NCI-H2196 (cell line): ENCODE data around the gene SND1.

Source experiments
- DNase-seq: peaks from one replicate; lab custom pipeline; 2025; ENCODE audit not compliant: unreplicated experiment; lab: John Stamatoyannopoulos, UW

Gene SND1

GRCh38 chr7:128008744-128009143 is 356.8 kb downstream of the SND1 start:
- DNase-seq = no peak

DNA sequence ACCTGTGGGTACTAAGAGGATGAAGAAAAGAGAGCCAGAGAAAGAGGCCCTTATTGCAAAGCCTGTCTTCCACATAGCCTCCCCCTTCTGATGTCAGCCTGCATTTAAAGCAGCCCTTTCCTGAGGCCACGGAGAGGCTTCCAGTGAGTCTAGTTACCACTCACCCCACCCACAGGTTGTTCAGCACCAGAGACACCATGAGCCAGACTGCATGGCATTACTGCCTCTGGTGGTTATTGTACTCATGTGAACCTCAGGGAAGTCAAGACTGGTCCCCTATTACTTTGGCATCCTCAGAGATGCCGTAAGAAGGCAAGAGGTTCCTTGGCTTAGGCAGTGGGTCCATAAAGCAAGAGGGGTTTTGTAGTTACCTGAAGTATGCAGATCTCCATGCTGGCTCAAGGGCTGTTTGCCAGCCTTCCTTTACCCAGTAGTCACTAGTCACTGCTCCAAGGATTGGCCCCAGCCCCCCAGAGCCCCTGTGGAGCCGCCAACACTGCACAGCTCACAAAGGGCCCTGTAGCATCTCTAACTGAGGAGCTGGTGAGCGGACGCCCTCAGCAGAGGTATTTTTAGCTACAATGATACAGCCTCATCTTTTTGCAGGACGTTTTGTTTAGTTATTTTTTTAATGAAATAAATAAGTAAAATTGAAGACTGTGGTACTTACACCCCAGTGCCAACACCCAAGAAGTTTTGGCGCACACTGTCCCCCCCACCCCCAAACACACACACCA is 358.6 kb downstream of the SND1 start:
- DNase-seq = no peak

DNA sequence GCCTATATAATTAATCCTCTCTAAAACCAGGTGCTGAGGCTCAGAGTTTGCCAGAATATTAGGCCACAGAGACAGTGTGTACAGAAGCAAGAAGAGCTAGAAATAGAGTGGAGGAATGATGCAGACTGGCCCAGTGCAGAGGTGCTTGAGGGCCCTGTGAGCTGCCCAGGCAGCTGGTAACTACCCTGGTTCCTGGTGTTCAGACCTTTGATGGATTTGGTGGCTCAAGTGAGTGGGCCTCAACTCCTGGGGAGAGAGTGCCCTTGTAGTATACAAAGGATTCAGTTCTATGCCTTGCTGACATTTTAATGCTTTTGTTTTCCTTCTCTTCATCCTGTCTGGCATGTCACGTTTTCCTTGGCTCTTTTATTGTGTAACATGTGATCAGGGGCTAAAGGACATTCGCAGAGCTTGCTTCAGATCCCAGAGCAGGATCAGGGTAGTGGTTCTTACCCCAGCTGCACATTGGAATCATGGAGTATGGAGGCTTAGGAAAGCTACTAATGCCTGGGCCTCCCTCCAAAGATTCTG is 359.2 kb downstream of the SND1 start:
- no peak for DNase-seq

DNA sequence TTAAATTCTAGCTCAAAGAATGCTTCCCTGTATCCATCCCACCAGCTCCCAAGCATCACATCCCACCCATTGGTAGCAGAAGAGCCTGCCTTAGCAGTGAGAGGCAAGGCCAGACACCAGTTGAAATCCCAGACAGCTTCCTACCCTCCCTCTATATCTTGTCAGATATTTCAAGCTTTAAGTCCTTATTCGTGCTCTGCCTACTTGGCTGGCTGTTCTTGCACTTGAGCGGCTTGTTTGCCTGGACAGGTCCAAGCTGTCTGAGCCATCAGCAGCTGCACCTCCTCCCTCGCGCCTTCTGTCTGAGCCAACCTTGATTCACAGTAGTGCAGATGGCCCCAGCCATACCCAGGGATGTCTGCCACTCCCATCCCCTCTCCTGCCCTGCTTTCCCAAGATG is 362.8 kb downstream of the SND1 start:
- peak; percentile 49 for DNase-seq

- peak; percentile 61 for DNase-seq
These were observed 365.5 kb downstream of the SND1 start for GRCh38 chr7:128017460-128017859.

- peak; percentile 91 for DNase-seq
These were observed 366.2 kb downstream of the SND1 start for GRCh38 chr7:128017862-128018845.

GRCh38 chr7:128019288-128019687 is 367.3 kb downstream of the SND1 start:
- no peak for DNase-seq

GRCh38 chr7:128020159-128020558 is 368.2 kb downstream of the SND1 start:
- DNase-seq = no peak

DNA sequence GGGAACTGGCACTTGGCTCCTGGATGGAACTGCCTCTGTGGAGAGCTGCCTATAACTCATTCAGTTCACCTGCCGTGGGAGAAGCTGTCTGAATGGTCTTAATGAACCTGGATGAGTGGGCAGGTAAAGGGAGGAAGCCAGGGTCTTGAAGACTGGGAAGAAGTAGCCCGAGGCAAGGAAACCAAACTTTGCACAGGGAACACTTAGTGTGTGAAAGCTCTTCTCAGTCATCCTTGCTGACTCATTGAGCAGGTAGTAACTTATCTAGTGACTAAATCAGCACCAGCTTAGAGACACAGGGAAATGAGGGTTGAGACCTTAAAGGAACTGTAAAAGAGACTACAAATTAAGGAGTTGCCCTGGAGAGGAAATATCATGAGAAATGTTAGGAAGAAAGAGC is 369.4 kb downstream of the SND1 start:
- DNase-seq = no peak

GRCh38 chr7:128022631-128023532 is 370.9 kb downstream of the SND1 start:
- DNase-seq = peak; percentile 30

DNA sequence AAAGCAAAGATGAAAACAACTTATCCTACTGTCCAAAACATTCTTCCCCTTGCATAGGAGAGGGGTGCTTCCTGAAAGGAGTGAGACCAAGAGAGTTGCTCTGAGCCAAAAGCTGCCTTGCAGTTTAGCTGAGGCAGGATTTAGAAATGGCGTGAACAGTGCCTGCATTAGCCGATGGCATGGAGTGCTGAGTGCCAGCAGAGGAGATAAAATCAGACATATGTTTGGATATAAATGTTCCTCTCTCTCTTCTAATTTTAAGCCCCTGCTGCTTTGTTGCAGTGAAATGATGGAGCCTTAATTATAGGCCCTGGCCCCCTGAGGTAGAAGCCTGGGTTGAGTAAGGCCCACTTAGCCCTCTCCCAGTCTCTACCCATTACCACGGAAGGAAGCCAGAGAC is 372.2 kb downstream of the SND1 start:
- DNase-seq = no peak

GRCh38 chr7:128025380-128025779 is 373.4 kb downstream of the SND1 start:
- DNase-seq = no peak

- DNase-seq = no peak
These were observed 373.8 kb downstream of the SND1 start for GRCh38 chr7:128025819-128026218.

- no peak for DNase-seq
These were observed 374.6 kb downstream of the SND1 start for GRCh38 chr7:128026551-128026950.

DNA sequence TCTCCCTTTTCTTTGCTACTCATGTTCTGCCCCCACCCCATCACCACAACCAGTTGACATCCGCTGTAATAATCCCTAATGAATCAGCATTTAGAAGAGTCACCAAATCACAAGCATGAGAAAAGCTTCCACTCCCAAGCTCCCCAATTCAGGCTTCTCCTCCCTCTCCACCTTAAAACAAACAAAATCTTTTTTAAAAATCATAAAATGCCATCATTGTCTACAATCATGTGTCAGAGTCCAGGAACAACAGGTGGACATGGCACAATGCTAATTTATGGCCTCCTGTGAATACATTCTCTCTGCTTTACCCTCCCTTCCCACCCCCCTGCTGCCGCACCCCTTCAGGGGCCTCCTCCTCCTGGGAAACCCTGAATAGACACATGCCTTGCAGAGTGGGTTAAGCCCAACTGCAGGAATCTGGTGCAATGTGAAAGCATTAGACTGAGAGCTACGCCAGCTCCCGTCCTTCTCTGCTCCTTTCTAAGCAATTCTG is 375.5 kb downstream of the SND1 start:
- DNase-seq = no peak

- no peak for DNase-seq
These were observed 377.5 kb downstream of the SND1 start for GRCh38 chr7:128029405-128029995.

GRCh38 chr7:128030263-128030653 is 378.3 kb downstream of the SND1 start:
- DNase-seq = no peak

GRCh38 chr7:128030654-128031611 is 378.9 kb downstream of the SND1 start, which contains the start of gene LRRC4:
Gene LRRC4, minus strand, starts transcription at chr7:128031437. Its CDS starts 797 bp downstream, at chr7:128030640.
- peak; percentile 59 for DNase-seq
